ENCODE data around the gene ALK. TPM values are rescaled to one million over a fixed set of nuclear protein-coding genes. Genes with fewer than 3 reads are reported as not detected.

ALK gene
- total and polyA plus RNA-seq, 2 experiments from 2014 or later: 0.35 TPM; not detected in 1

DNA sequence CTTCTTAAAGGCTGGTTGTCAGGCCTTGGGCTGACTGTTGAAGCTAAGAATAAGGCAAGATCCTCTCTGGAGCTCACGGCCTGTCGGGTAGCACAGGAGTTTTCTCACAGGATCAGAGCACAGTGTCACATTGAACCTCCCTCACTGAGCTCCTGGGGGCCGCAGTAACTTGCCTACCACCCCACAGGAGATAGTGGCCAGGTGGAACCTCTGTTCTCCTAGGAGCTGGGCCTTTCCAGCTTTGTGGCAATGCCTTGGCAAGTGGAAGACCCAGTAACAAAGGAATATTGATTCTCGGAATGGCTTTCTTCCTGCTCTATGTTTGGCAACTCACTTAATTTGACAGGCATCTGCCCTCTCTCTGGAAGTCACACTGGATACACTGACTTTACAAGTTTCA lies 1.2 kb upstream of the ALK start:
- H3K36me3 ChIP-seq (ENCODE audit: insufficient read depth): no peaks in the 10 kb centered on the region
- H2AFZ ChIP-seq: no peak overlapping the region
- H3K4me2 ChIP-seq: no peak overlapping the region
- H3K27ac Mint-ChIP-seq: no peak overlapping the region
- H3K27me3 ChIP-seq (ENCODE audit: insufficient read depth): peaks cover 40% of the 10 kb centered on the region
- no peaks in the 10 kb centered on the region for H3K9me3 Mint-ChIP-seq
- no peak overlapping the region for H3K27ac ChIP-seq (ENCODE audit: low read depth)
- ATAC-seq (no peak), DNase-seq (ENCODE audit: low spot score) (no peak)
- peaks cover 37% of the 10 kb centered on the region for H3K27me3 Mint-ChIP-seq (ENCODE audit: insufficient read depth, low read depth, poor library complexity)
- peaks cover 4% of the 10 kb centered on the region; the same call in 2 of the 3 replicates for H3K4me1 Mint-ChIP-seq
- peaks cover 3% of the 10 kb centered on the region; the same call in 1 of the 2 replicates for H4K20me1 ChIP-seq (replicated peaks; ENCODE audit: insufficient read depth)
- no peaks in the 10 kb centered on the region; the same call in 2 of the 3 replicates for H3K36me3 Mint-ChIP-seq (ENCODE audit: low read depth)
- H3K4me1 ChIP-seq (ENCODE audit: insufficient read depth): peaks cover 7% of the 10 kb centered on the region; the same call in 1 of the 2 replicates
- no peaks in the 10 kb centered on the region for H3K9me2 ChIP-seq (ENCODE audit: insufficient read depth)
- TF ChIP-seq EZH2 (IDR thresholded peaks at IDR 0.05; ENCODE audit: low read depth, unreplicated experiment) (no peak), ZNF331 (CRISPR knock-in tag; IDR thresholded peaks at IDR 0.05; ENCODE audit: low read depth) (no peak), ZNF114 (CRISPR knock-in tag; IDR thresholded peaks at IDR 0.05) (no peak), JUNB (IDR thresholded peaks at IDR 0.05; ENCODE audit: unreplicated experiment) (no peak), NANOG (IDR thresholded peaks at IDR 0.05; ENCODE audit: borderline replicate concordance) (no peak), EZH2phosphoT487 (IDR thresholded peaks at IDR 0.05; ENCODE audit: unreplicated experiment) (no peak)
- TF ChIP-seq, protein P1, sequence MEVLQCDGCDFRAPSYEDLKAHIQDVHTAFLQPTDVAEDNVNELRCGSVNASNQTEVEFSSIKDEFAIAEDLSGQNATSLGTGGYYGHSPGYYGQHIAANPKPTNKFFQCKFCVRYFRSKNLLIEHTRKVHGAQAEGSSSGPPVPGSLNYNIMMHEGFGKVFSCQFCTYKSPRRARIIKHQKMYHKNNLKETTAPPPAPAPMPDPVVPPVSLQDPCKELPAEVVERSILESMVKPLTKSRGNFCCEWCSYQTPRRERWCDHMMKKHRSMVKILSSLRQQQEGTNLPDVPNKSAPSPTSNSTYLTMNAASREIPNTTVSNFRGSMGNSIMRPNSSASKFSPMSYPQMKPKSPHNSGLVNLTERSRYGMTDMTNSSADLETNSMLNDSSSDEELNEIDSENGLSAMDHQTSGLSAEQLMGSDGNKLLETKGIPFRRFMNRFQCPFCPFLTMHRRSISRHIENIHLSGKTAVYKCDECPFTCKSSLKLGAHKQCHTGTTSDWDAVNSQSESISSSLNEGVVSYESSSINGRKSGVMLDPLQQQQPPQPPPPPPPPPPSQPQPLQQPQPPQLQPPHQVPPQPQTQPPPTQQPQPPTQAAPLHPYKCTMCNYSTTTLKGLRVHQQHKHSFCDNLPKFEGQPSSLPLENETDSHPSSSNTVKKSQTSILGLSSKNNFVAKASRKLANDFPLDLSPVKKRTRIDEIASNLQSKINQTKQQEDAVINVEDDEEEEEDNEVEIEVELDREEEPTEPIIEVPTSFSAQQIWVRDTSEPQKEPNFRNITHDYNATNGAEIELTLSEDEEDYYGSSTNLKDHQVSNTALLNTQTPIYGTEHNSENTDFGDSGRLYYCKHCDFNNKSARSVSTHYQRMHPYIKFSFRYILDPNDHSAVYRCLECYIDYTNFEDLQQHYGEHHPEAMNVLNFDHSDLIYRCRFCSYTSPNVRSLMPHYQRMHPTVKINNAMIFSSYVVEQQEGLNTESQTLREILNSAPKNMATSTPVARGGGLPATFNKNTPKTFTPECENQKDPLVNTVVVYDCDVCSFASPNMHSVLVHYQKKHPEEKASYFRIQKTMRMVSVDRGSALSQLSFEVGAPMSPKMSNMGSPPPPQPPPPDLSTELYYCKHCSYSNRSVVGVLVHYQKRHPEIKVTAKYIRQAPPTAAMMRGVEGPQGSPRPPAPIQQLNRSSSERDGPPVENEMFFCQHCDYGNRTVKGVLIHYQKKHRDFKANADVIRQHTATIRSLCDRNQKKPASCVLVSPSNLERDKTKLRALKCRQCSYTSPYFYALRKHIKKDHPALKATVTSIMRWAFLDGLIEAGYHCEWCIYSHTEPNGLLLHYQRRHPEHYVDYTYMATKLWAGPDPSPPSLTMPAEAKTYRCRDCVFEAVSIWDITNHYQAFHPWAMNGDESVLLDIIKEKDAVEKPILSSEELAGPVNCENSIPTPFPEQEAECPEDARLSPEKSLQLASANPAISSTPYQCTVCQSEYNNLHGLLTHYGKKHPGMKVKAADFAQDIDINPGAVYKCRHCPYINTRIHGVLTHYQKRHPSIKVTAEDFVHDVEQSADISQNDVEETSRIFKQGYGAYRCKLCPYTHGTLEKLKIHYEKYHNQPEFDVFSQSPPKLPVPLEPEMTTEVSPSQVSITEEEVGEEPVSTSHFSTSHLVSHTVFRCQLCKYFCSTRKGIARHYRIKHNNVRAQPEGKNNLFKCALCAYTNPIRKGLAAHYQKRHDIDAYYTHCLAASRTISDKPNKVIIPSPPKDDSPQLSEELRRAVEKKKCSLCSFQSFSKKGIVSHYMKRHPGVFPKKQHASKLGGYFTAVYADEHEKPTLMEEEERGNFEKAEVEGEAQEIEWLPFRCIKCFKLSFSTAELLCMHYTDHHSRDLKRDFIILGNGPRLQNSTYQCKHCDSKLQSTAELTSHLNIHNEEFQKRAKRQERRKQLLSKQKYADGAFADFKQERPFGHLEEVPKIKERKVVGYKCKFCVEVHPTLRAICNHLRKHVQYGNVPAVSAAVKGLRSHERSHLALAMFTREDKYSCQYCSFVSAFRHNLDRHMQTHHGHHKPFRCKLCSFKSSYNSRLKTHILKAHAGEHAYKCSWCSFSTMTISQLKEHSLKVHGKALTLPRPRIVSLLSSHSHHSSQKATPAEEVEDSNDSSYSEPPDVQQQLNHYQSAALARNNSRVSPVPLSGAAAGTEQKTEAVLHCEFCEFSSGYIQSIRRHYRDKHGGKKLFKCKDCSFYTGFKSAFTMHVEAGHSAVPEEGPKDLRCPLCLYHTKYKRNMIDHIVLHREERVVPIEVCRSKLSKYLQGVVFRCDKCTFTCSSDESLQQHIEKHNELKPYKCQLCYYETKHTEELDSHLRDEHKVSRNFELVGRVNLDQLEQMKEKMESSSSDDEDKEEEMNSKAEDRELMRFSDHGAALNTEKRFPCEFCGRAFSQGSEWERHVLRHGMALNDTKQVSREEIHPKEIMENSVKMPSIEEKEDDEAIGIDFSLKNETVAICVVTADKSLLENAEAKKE (CRISPR knock-in tag; IDR thresholded peaks at IDR 0.05): no peak
- TF ChIP-seq, protein P2, sequence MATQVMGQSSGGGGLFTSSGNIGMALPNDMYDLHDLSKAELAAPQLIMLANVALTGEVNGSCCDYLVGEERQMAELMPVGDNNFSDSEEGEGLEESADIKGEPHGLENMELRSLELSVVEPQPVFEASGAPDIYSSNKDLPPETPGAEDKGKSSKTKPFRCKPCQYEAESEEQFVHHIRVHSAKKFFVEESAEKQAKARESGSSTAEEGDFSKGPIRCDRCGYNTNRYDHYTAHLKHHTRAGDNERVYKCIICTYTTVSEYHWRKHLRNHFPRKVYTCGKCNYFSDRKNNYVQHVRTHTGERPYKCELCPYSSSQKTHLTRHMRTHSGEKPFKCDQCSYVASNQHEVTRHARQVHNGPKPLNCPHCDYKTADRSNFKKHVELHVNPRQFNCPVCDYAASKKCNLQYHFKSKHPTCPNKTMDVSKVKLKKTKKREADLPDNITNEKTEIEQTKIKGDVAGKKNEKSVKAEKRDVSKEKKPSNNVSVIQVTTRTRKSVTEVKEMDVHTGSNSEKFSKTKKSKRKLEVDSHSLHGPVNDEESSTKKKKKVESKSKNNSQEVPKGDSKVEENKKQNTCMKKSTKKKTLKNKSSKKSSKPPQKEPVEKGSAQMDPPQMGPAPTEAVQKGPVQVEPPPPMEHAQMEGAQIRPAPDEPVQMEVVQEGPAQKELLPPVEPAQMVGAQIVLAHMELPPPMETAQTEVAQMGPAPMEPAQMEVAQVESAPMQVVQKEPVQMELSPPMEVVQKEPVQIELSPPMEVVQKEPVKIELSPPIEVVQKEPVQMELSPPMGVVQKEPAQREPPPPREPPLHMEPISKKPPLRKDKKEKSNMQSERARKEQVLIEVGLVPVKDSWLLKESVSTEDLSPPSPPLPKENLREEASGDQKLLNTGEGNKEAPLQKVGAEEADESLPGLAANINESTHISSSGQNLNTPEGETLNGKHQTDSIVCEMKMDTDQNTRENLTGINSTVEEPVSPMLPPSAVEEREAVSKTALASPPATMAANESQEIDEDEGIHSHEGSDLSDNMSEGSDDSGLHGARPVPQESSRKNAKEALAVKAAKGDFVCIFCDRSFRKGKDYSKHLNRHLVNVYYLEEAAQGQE (IDR thresholded peaks at IDR 0.05; ENCODE audit: unreplicated experiment): no peak
- no peaks in the 10 kb centered on the region for H3K79me2 ChIP-seq (replicated peaks; ENCODE audit: insufficient read depth)
- H3K4me3 Mint-ChIP-seq: peak overlapping the region; percentile 31; the same call in 1 of the 3 replicates
- H3F3A ChIP-seq (replicated peaks; ENCODE audit: low read depth): no peaks in the 10 kb centered on the region
- no peak overlapping the region for H3K4me3 ChIP-seq
